ENCODE results near the gene LAMB4. TPM values are rescaled to one million over a fixed set of nuclear protein-coding genes. Genes with fewer than 3 reads are reported as not detected.

Gene LAMB4
- total and polyA plus RNA-seq, 7 donors = 0.04 to 2.0 (median 0.14) TPM; not detected in 4

GRCh38 chr7:108096996-108097395, 33.2 kb downstream of the LAMB4 start:
- TF ChIP-seq CTCF (IDR thresholded peaks at IDR 0.05) = no peak
- no peak for TF ChIP-seq POLR2A (IDR thresholded peaks at IDR 0.05)
- no peak for TF ChIP-seq EP300 (IDR thresholded peaks at IDR 0.05)
- no peak for TF ChIP-seq POLR2AphosphoS5 (IDR thresholded peaks at IDR 0.05)
- H3K4me3 ChIP-seq = no peak overlapping the region
- no peaks in the 10 kb centered on the region for H3K9me3 ChIP-seq
- 78 to 90% methylated on average over 4 of the region's 4 CpGs for WGBS, 2 donors
- H3K27me3 ChIP-seq = no peaks in the 10 kb centered on the region
- H3K36me3 ChIP-seq = no peaks in the 10 kb centered on the region
- intact Hi-C loops (cut with DNase I) = loop anchor here (5.0 kb wide), 3 partner anchors 45 to 95 kb away; partner anchors contain the start of gene LAMB1
- H3K27ac ChIP-seq = peak overlapping the region in 1 of 4 donors; percentile 16
- no peak for DNase-seq
- H3K4me1 ChIP-seq = peaks cover 0 to 29% (median 23%) of the 10 kb centered on the region in 4 donors

GRCh38 chr7:108094933-108095710, 35.0 kb downstream of the LAMB4 start:
- 12 to 43% methylated on average over 7 of the region's 7 CpGs for WGBS, 2 donors
- intact Hi-C loops (cut with DNase I) = loop anchor here (5.0 kb wide), 3 partner anchors 47 to 93 kb away; partner anchors contain the start of gene LAMB1

GRCh38 chr7:108094346-108094745, 35.8 kb downstream of the LAMB4 start:
- DNase-seq = no peak
- no peak overlapping the region for H3K4me3 ChIP-seq
- peaks cover 0 to 29% (median 23%) of the 10 kb centered on the region in 4 donors for H3K4me1 ChIP-seq
- intact Hi-C loops (cut with DNase I) = no loop called here
- no peaks in the 10 kb centered on the region for H3K27me3 ChIP-seq
- peak in 1 of 4 donors; percentile 31 for TF ChIP-seq POLR2AphosphoS5 (IDR thresholded peaks at IDR 0.05)
- TF ChIP-seq POLR2A (IDR thresholded peaks at IDR 0.05) = no peak
- no peaks in the 10 kb centered on the region for H3K9me3 ChIP-seq
- H3K36me3 ChIP-seq = no peaks in the 10 kb centered on the region
- H3K27ac ChIP-seq = peak overlapping the region; percentile 42 to 84 (median 70)
- 13 to 29% methylated on average over 1 of the region's 1 CpG for WGBS, 2 donors

More at GRCh38 chr7:108094933-108095710, 35.0 kb downstream of the LAMB4 start:
- H3K9me3 ChIP-seq = no peaks in the 10 kb centered on the region
- TF ChIP-seq POLR2A (IDR thresholded peaks at IDR 0.05) = no peak
- TF ChIP-seq CTCF (IDR thresholded peaks at IDR 0.05) = no peak
- peak in 2 of 4 donors; percentile 57 to 89 for TF ChIP-seq EP300 (IDR thresholded peaks at IDR 0.05)
- peak; percentile 68 to 96 (median 83) for TF ChIP-seq POLR2AphosphoS5 (IDR thresholded peaks at IDR 0.05)
- H3K4me1 ChIP-seq = peaks cover 0 to 29% (median 23%) of the 10 kb centered on the region in 4 donors
- peak; percentile 88 for DNase-seq
- H3K36me3 ChIP-seq = no peaks in the 10 kb centered on the region
- H3K27ac ChIP-seq = peak overlapping the region; percentile 42 to 84 (median 70)
- no peaks in the 10 kb centered on the region for H3K27me3 ChIP-seq
- H3K4me3 ChIP-seq = no peak overlapping the region

GRCh38 chr7:108093851-108094331, 36.3 kb downstream of the LAMB4 start:
- intact Hi-C loops (cut with DNase I) = no loop called here
- TF ChIP-seq POLR2A (IDR thresholded peaks at IDR 0.05) (no peak), CTCF (IDR thresholded peaks at IDR 0.05) (no peak), EP300 (IDR thresholded peaks at IDR 0.05) (no peak), POLR2AphosphoS5 (IDR thresholded peaks at IDR 0.05) (no peak)
- Histone ChIP-seq H3K4me3 (no peak overlapping the region), H3K4me1 (peaks cover 0 to 29% (median 23%) of the 10 kb centered on the region in 4 donors), H3K36me3 (no peaks in the 10 kb centered on the region), H3K27ac (peak overlapping the region; percentile 10 to 84 (median 61)), H3K27me3 (no peaks in the 10 kb centered on the region), H3K9me3 (no peaks in the 10 kb centered on the region)
- DNase-seq = peak; percentile 66
- 73 to 78% methylated on average over 4 of the region's 4 CpGs for WGBS, 2 donors

GRCh38 chr7:108093341-108093740, 36.8 kb downstream of the LAMB4 start:
- Histone ChIP-seq H3K9me3 (no peaks in the 10 kb centered on the region), H3K4me1 (peaks cover 0 to 29% (median 23%) of the 10 kb centered on the region in 4 donors), H3K27ac (peak overlapping the region in 2 of 4 donors; percentile 81 to 84), H3K4me3 (no peak overlapping the region), H3K27me3 (no peaks in the 10 kb centered on the region), H3K36me3 (no peaks in the 10 kb centered on the region)
- TF ChIP-seq CTCF (IDR thresholded peaks at IDR 0.05) (no peak), POLR2A (IDR thresholded peaks at IDR 0.05) (no peak), POLR2AphosphoS5 (IDR thresholded peaks at IDR 0.05) (no peak), EP300 (IDR thresholded peaks at IDR 0.05) (no peak)
- 80 to 89% methylated on average over 4 of the region's 4 CpGs for WGBS, 2 donors
- no peak for DNase-seq
- intact Hi-C loops (cut with DNase I) = no loop called here
